ENCODE results near the gene LPA.

- TF ChIP-seq POLR2A (IDR thresholded peaks at IDR 0.05), result no peak
- no peak for TF ChIP-seq CTCF (IDR thresholded peaks at IDR 0.05)
Measured at GRCh38 chr6:160535270-160535669, 128.8 kb downstream of the LPA start.

Data from adrenal gland (tissue), 5 donors.